Smooth muscle cell (in vitro differentiated cells): Measurements from ENCODE around the gene CWC27. TPM values are rescaled to one million over a fixed set of nuclear protein-coding genes. Genes with fewer than 3 reads are reported as not detected.
A peak's percentile ranks its signal among the peaks of the same experiment; 100 is the strongest.

Experiments
- DNase-seq: peaks from one replicate; lab custom pipeline; 2025; ENCODE audit not compliant: unreplicated experiment; lab: John Stamatoyannopoulos, UW
- H2AFZ ChIP-seq: fragments of 200-600 bp; sonication (generic); 2 replicates; pipeline ENCODE4 v1.6.0; 2016; ENCODE audit warnings: antibody characterized with exemption, low read depth, mild to moderate bottlenecking
- H3F3A ChIP-seq: fragments of 200-600 bp; sonication (generic); 2 replicates; pipeline ENCODE4 v1.6.0; 2017; ENCODE audit warnings: antibody characterized with exemption, low read depth
- H3K27ac ChIP-seq: fragments of 200-600 bp; sonication (generic); 2 replicates; pipeline ENCODE4 v1.5.1; 2016; ENCODE audit warnings: low read depth, mild to moderate bottlenecking
- H3K27me3 ChIP-seq: fragments of 200-600 bp; sonication (generic); 2 replicates; pipeline ENCODE4 v1.6.1; 2016; ENCODE audit warnings: low read depth, mild to moderate bottlenecking
- H3K36me3 ChIP-seq: fragments of 200-600 bp; sonication (generic); 2 replicates; pipeline ENCODE4 v1.5.1; 2016; ENCODE audit warnings: low read depth
- H3K4me1 ChIP-seq: fragments of 200-600 bp; sonication (generic); 2 replicates; pipeline ENCODE4 v1.5.1; 2016; ENCODE audit warnings: low read depth
- H3K4me2 ChIP-seq: fragments of 200-600 bp; sonication (generic); 2 replicates; pipeline ENCODE4 v1.6.0; 2016; ENCODE audit warnings: mild to moderate bottlenecking
- H3K4me3 ChIP-seq: fragments of 200-600 bp; sonication (generic); 2 replicates; pipeline ENCODE4 v1.5.1; 2016; ENCODE audit warnings: mild to moderate bottlenecking
- H3K79me2 ChIP-seq: fragments of 200-600 bp; sonication (generic); 2 replicates; pipeline ENCODE4 v1.6.0; 2016; ENCODE audit warnings: low read depth, mild to moderate bottlenecking
- H3K9ac ChIP-seq: fragments of 200-600 bp; sonication (generic); 2 replicates; pipeline ENCODE4 v1.6.0; 2016; ENCODE audit warnings: low read depth
- H3K9me3 ChIP-seq: fragments of 200-600 bp; sonication (generic); replicated peaks from 2 replicates; pipeline ENCODE4 v1.5.1; 2016; ENCODE audit warnings: low read depth
- H4K20me1 ChIP-seq: fragments of 200-600 bp; sonication (generic); 2 replicates; pipeline ENCODE4 v1.6.0; 2016; ENCODE audit warnings: low read depth
- CTCF ChIP-seq: fragments of 200-600 bp; sonication (generic); IDR thresholded peaks from 2 replicates; pipeline ENCODE4 v1.5.1; 2017; ENCODE audit warnings: borderline replicate concordance, mild to moderate bottlenecking, antibody characterized with exemption; ENCODE audit not compliant: insufficient read depth, poor library complexity, severe bottlenecking
- WGBS: methylation state at CpG from one replicate; pipeline ENCODE4 v1.1.7; 2016; ENCODE audit warnings: low lambda C conversion rate; 5-methylcytosine and 5-hydroxymethylcytosine counted together
- polyA plus RNA-seq: library from polyadenylated mRNA; unstranded; fragments of >200 nt; fragmentation: Nextera tagmentation; extraction: Ambion mirVana; gene quantifications from 2 replicates; pipeline ENCODE4 v1.2.1, GENCODE V29; 2016
- total RNA-seq: library from RNA; depleted of rRNA; stranded (reverse); fragments of >200 nt; gene quantifications from 2 replicates; pipeline ENCODE4 v1.2.3, GENCODE V29; 2014

The CWC27 gene
- total and polyA plus RNA-seq, 2 experiments from 2014 or later = 34.6 to 40.8 TPM

- H2AFZ ChIP-seq = no peak overlapping the region
- no peak overlapping the region for H3K9ac ChIP-seq
- TF ChIP-seq CTCF = no peak
Observed at GRCh38 chr5:64963278-64963677, 194.5 kb downstream of the CWC27 start.

GRCh38 chr5:64968591-64969110 lies 199.9 kb downstream of the CWC27 start:
- Histone ChIP-seq H3K79me2 (no peaks in the 10 kb centered on the region), H3K27ac (no peak overlapping the region), H3K4me3 (no peak overlapping the region), H3K9ac (no peak overlapping the region), H3K27me3 (no peaks in the 10 kb centered on the region), H3K4me1 (no peaks in the 10 kb centered on the region), H4K20me1 (no peaks in the 10 kb centered on the region), H3K36me3 (peaks cover 15% of the 10 kb centered on the region), H3F3A (peaks cover 4% of the 10 kb centered on the region), H2AFZ (no peak overlapping the region), H3K4me2 (no peak overlapping the region), H3K9me3 (peaks cover 7% of the 10 kb centered on the region)
- WGBS = 93% methylated on average over 1 of the region's 1 CpG
- DNase-seq = no peak
- TF ChIP-seq CTCF = no peak

More at GRCh38 chr5:64963278-64963677, 194.5 kb downstream of the CWC27 start:
- peaks cover 4% of the 10 kb centered on the region for H3F3A ChIP-seq
- 94% methylated on average over 1 of the region's 1 CpG for WGBS
- no peaks in the 10 kb centered on the region for H3K4me1 ChIP-seq
- H3K79me2 ChIP-seq = no peaks in the 10 kb centered on the region
- DNase-seq = no peak
- peaks cover 24% of the 10 kb centered on the region for H3K36me3 ChIP-seq
- no peak overlapping the region for H3K4me2 ChIP-seq
- no peak overlapping the region for H3K27ac ChIP-seq
- H4K20me1 ChIP-seq = no peaks in the 10 kb centered on the region
- peaks cover 11% of the 10 kb centered on the region for H3K9me3 ChIP-seq
- no peak overlapping the region for H3K4me3 ChIP-seq
- H3K27me3 ChIP-seq = no peaks in the 10 kb centered on the region

- peak overlapping the region; percentile 56 for H3K4me2 ChIP-seq
- 34% methylated on average over 5 of the region's 5 CpGs for WGBS
- H3K27me3 ChIP-seq = no peaks in the 10 kb centered on the region
Observed at GRCh38 chr5:64969578-64969977, 200.8 kb downstream of the CWC27 start.

More at GRCh38 chr5:64969578-64969977, 200.8 kb downstream of the CWC27 start:
- Histone ChIP-seq H3K27ac (peak overlapping the region; percentile 29), H3K36me3 (peaks cover 6% of the 10 kb centered on the region), H2AFZ (peak overlapping the region; percentile 5), H3K9me3 (peaks cover 7% of the 10 kb centered on the region), H3K4me3 (no peak overlapping the region), H3F3A (peaks cover 4% of the 10 kb centered on the region), H4K20me1 (no peaks in the 10 kb centered on the region), H3K4me1 (no peaks in the 10 kb centered on the region), H3K79me2 (no peaks in the 10 kb centered on the region), H3K9ac (no peak overlapping the region)
- no peak for TF ChIP-seq CTCF
- no peak for DNase-seq
